Naive thymus-derived CD4-positive, alpha-beta T cell (primary cell): ENCODE measurements around the gene RAB6A. TPM values are rescaled to one million over a fixed set of nuclear protein-coding genes. Genes with fewer than 3 reads are reported as not detected.

Experiments
- ATAC-seq: fragments of 150-1000 bp; cut with Tn5 transposase; 2 replicates; pipeline ENCODE4 v1.10.0; 2021; ENCODE audit warnings: mild to moderate bottlenecking, moderate library complexity
- CTCF ChIA-PET: fragments of 350-600 bp; sonication (Branson Sonifier 250); formaldehyde crosslinking; loops from one replicate; lab custom pipeline; 2021; ENCODE audit warnings: antibody characterized with exemption; lab: Charles Lee
- POLR2A ChIA-PET: fragments of 350-600 bp; sonication (Branson Sonifier 250); formaldehyde crosslinking; loops from one replicate; lab custom pipeline; 2021; ENCODE audit warnings: antibody characterized with exemption, inconsistent platforms; lab: Charles Lee
- DNase-seq, 9 donors: peaks; one replicate each; pipeline versions ENCODE4 v3.0.0 to v3.0.0-alpha.2; 2020 to 2022; ENCODE audit warnings: mixed read lengths in 1 of 9
- H3K27ac ChIP-seq: one replicate; pipeline ENCODE4 v1.7.0; 2013; ENCODE audit warnings: mild to moderate bottlenecking, low read depth, low read length, moderate library complexity
- H3K27me3 ChIP-seq, 2 donors: one replicate each; pipeline ENCODE4 v1.7.0; 2013; ENCODE audit warnings: low read length in 2 of 2, mild to moderate bottlenecking in 2 of 2, moderate library complexity in 2 of 2; ENCODE audit not compliant: control insufficient read depth in 2 of 2, insufficient read depth in 2 of 2
- H3K36me3 ChIP-seq, 3 experiments: 1 replicate in 2 of 3; 2 replicates in 1 of 3; pipeline ENCODE4 v1.7.0; 2013; ENCODE audit warnings: low read length in 3 of 3, mild to moderate bottlenecking in 3 of 3, moderate library complexity in 1 of 3; ENCODE audit not compliant: insufficient read depth in 3 of 3, control insufficient read depth in 2 of 3
- H3K4me1 ChIP-seq, 2 donors: one replicate each; pipeline ENCODE4 v1.7.0; 2013; ENCODE audit warnings: low read length in 2 of 2, mild to moderate bottlenecking in 2 of 2, moderate library complexity in 1 of 2; ENCODE audit not compliant: control insufficient read depth in 2 of 2, insufficient read depth in 2 of 2
- H3K4me3 ChIP-seq: 2 replicates; pipeline ENCODE4 v1.7.0; 2013; ENCODE audit warnings: mild to moderate bottlenecking, low read length
- H3K9me3 ChIP-seq, 3 experiments: 1 replicate in 2 of 3; 2 replicates in 1 of 3; pipeline ENCODE4 v1.7.0; 2013; ENCODE audit warnings: low read length in 3 of 3; ENCODE audit not compliant: control insufficient read depth in 2 of 3
- H3K27ac Mint-ChIP-seq, 9 donors: one replicate each; pipeline ENCODE4 v1.8.0; 2020 to 2022; ENCODE audit warnings: mixed read lengths in 9 of 9, mild to moderate bottlenecking in 8 of 9, moderate library complexity in 5 of 9, inconsistent platforms in 2 of 9
- H3K27me3 Mint-ChIP-seq, 5 donors: one replicate each; pipeline ENCODE4 v1.8.0; 2021 to 2022; ENCODE audit warnings: mixed read lengths in 5 of 5, mild to moderate bottlenecking in 1 of 5
- H3K36me3 Mint-ChIP-seq, 5 donors: one replicate each; pipeline ENCODE4 v1.8.0; 2020 to 2022; ENCODE audit warnings: mixed read lengths in 5 of 5, mild to moderate bottlenecking in 3 of 5, inconsistent platforms in 1 of 5
- H3K4me1 Mint-ChIP-seq, 7 donors: one replicate each; pipeline ENCODE4 v1.8.0; 2020 to 2022; ENCODE audit warnings: mixed read lengths in 7 of 7, mild to moderate bottlenecking in 3 of 7, inconsistent platforms in 1 of 7
- H3K4me3 Mint-ChIP-seq, 10 donors: one replicate each; pipeline ENCODE4 v1.8.0; 2020 to 2022; ENCODE audit warnings: mild to moderate bottlenecking in 10 of 10, mixed read lengths in 10 of 10, moderate library complexity in 6 of 10, inconsistent platforms in 2 of 10
- H3K9me3 Mint-ChIP-seq, 11 donors: one replicate each; pipeline ENCODE4 v1.8.0; 2020 to 2022; ENCODE audit warnings: mixed read lengths in 11 of 11, mild to moderate bottlenecking in 4 of 11, inconsistent platforms in 1 of 11, moderate library complexity in 1 of 11
- intact Hi-C, 2 donors: fragments of 100-400 bp; cut with micrococcal nuclease; formaldehyde crosslinking; loops; one replicate each; pipeline ENCODE4 v1.15.1; 2023
- polyA plus RNA-seq, 2 donors: library from polyadenylated mRNA; unstranded; fragments of 300-500 nt; fragmentation: Illumina TruSeq; gene quantifications; one replicate each; pipeline ENCODE4 v1.2.3, GENCODE V29; 2021
- total RNA-seq, 6 experiments: library from RNA in 5 of 6; stranded (reverse) in 5 of 6; gene quantifications; 1 replicate in 5 of 6; 2 replicates in 1 of 6; pipeline ENCODE4 v1.2.3 and lab custom pipeline; 2021 to 2026

Gene RAB6A
- total and polyA plus RNA-seq, 7 experiments from 2014 or later = 54.9 to 94.5 (median 80.0) TPM

DNA sequence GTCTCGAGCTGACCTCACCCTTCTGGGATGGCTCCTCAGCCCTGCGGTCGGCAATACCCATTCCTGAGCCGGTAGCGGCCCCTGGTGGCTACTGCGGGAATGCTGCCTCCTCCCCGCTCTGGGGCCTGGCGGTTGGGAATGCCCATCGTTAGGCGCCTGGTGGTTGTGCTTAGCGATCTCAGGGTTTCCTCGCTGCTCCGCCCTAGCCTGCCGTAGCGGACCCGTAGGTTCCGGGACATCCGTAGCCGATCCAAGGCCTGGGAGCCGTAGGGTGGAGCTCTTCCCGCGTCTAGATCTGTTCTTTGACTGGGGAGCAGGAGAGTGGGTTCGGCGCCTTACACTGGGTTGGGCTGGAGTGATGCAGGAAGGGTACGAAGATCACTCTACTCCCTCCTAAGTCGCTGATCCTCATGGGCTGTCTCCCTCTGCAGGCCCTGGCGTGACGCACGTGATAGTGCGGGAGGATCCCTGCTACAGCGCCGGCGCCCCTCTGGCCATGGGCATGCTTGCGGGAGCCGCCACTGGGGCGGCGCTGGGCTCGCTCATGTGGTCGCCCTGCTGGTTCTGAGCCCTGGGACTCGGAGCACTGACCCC, 99.7 kb downstream of the RAB6A start:
- H3K36me3 ChIP-seq = peaks cover 0 to 30% (median 4%) of the 10 kb centered on the region in 3 experiments
- peaks cover 5 to 15% of the 10 kb centered on the region in 2 donors for H3K4me1 ChIP-seq
- no peak overlapping the region for H3K4me3 ChIP-seq
- CTCF ChIA-PET = interaction anchor here (0.5 to 5.8 kb wide), 22 partner anchors 8 to 310 kb away, joined by 3 to 190 read pairs (median 4); partner anchors contain the start of genes PLEKHB1 and RAB6A
- POLR2A ChIA-PET = interaction anchor here (0.6 to 2.3 kb wide), 2 partner anchors 36 to 63 kb away, joined by 3 to 20 read pairs; no protein-coding TSS in a partner anchor
- H3K9me3 ChIP-seq = no peaks in the 10 kb centered on the region
- ATAC-seq = peak; percentile 97
- peak overlapping the region in 5 of 10 donors; percentile 29 to 58 (median 36) for H3K4me3 Mint-ChIP-seq
- DNase-seq = peak; percentile 67 to 91 (median 80)
- intact Hi-C loops = loop anchor here (1.0 to 10.0 kb wide), 8 partner anchors 36 to 354 kb away; partner anchors contain the start of genes ARHGEF17 (in 1 of the 2) and RELT (in 1 of the 2)
- H3K4me1 Mint-ChIP-seq = peaks cover 13 to 32% (median 23%) of the 10 kb centered on the region in 7 donors
- no peaks in the 10 kb centered on the region for H3K27me3 Mint-ChIP-seq
- no peak overlapping the region for H3K27ac ChIP-seq
- H3K9me3 Mint-ChIP-seq = no peaks in the 10 kb centered on the region
- H3K27me3 ChIP-seq = no peaks in the 10 kb centered on the region
- peak overlapping the region in 4 of 9 donors; percentile 14 to 41 (median 34) for H3K27ac Mint-ChIP-seq
- H3K36me3 Mint-ChIP-seq = peaks cover 0 to 6% (median under 1%) of the 10 kb centered on the region in 5 donors

DNA sequence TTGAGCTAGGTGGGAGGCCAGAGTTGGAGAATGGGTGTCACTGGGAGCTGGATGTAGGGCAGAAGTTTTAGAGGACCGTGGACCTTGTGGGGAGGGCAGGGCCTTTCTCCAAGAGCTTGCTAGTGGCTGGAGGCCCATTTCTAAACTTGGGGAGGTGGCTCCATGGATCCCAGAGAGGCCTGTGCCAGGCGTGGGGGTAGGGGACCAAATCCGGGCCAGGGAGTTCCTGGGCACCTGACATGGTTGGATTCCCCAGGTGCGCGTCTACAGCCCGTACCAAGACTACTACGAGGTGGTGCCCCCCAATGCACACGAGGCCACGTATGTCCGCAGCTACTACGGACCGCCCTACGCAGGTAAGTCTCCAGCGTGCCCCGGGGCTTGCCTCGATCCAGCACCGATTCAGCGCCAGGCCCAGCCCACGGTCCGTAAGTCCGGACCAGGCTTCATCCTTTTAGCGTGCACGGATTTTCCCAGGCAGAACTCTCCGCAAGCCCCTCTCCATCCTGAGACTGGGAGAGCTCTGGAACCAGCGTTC, 100.3 kb downstream of the RAB6A start:
- H3K27me3 ChIP-seq = no peaks in the 10 kb centered on the region
- peak; percentile 30 for ATAC-seq
- H3K4me3 ChIP-seq = no peak overlapping the region
- ChIA-PET POLR2A (interaction anchor here (0.6 to 2.3 kb wide), 4 partner anchors 12 to 63 kb away, joined by 3 to 20 read pairs (median 4); no protein-coding TSS in a partner anchor), CTCF (interaction anchor here (0.6 to 5.8 kb wide), 20 partner anchors 11 to 310 kb away, joined by 3 to 190 read pairs (median 4); partner anchors contain the start of genes PLEKHB1 and RAB6A)
- no peak overlapping the region for H3K27ac ChIP-seq
- H3K4me1 Mint-ChIP-seq = peaks cover 13 to 32% (median 23%) of the 10 kb centered on the region in 7 donors
- H3K4me3 Mint-ChIP-seq = peak overlapping the region in 6 of 10 donors; percentile 20 to 58 (median 37)
- H3K4me1 ChIP-seq = peaks cover 5 to 15% of the 10 kb centered on the region in 2 donors
- no peaks in the 10 kb centered on the region for H3K9me3 ChIP-seq
- no peaks in the 10 kb centered on the region for H3K9me3 Mint-ChIP-seq
- peaks cover 0 to 9% (median 4%) of the 10 kb centered on the region in 5 donors for H3K36me3 Mint-ChIP-seq
- intact Hi-C loops = loop anchor here (1.0 to 10.0 kb wide), 8 partner anchors 35 to 354 kb away; partner anchors contain the start of genes ARHGEF17 (in 1 of the 2) and RELT (in 1 of the 2)
- H3K27ac Mint-ChIP-seq = peak overlapping the region in 2 of 9 donors; percentile 14 to 57
- peaks cover 0 to 35% (median 4%) of the 10 kb centered on the region in 3 experiments for H3K36me3 ChIP-seq
- no peaks in the 10 kb centered on the region for H3K27me3 Mint-ChIP-seq
- DNase-seq = no peak

DNA sequence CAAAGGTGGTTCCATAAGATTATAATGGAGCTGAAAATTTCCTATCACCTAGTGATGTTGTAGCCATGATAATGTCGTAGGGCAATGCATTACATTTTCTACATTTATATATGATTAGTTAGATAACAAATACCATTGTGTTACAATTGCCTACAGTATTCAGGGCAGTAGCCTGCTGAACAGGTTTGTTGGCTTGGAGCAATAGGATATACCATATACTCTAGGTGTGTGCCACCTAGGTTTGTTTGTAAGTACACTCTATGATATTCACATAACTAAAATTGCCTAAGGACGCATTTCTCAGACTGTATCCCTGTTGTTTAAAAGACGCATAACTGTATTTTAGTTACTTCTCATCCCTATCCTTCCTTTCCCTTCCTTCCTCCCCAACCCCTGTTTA, 100.9 kb downstream of the RAB6A start:
- Histone ChIP-seq H3K36me3 (peaks cover 0 to 42% (median 4%) of the 10 kb centered on the region in 3 experiments), H3K27me3 (no peaks in the 10 kb centered on the region), H3K4me1 (peaks cover 5 to 15% of the 10 kb centered on the region in 2 donors), H3K4me3 (no peak overlapping the region), H3K9me3 (no peaks in the 10 kb centered on the region), H3K27ac (no peak overlapping the region)
- H3K4me3 Mint-ChIP-seq = peak overlapping the region in 3 of 10 donors; percentile 2 to 29 (median 20)
- ATAC-seq (no peak), DNase-seq (no peak)
- no peaks in the 10 kb centered on the region for H3K9me3 Mint-ChIP-seq
- peaks cover 0 to 12% (median 4%) of the 10 kb centered on the region in 5 donors for H3K36me3 Mint-ChIP-seq
- H3K4me1 Mint-ChIP-seq = peaks cover 13 to 32% (median 23%) of the 10 kb centered on the region in 7 donors
- H3K27me3 Mint-ChIP-seq = no peaks in the 10 kb centered on the region
- POLR2A ChIA-PET = interaction anchor here (0.8 to 2.3 kb wide), 3 partner anchors 11 to 39 kb away, joined by 3 to 20 read pairs (median 5); no protein-coding TSS in a partner anchor
- intact Hi-C loops = loop anchor here (2.0 to 10.0 kb wide), 4 partner anchors 185 to 353 kb away; partner anchors contain the start of gene ARHGEF17 (in 1 of the 2)
- CTCF ChIA-PET = interaction anchor here (0.7 to 5.8 kb wide), 16 partner anchors 10 to 309 kb away, joined by 3 to 190 read pairs (median 4); partner anchors contain the start of gene PLEKHB1
- H3K27ac Mint-ChIP-seq = peak overlapping the region in 2 of 9 donors; percentile 14 to 57

DNA sequence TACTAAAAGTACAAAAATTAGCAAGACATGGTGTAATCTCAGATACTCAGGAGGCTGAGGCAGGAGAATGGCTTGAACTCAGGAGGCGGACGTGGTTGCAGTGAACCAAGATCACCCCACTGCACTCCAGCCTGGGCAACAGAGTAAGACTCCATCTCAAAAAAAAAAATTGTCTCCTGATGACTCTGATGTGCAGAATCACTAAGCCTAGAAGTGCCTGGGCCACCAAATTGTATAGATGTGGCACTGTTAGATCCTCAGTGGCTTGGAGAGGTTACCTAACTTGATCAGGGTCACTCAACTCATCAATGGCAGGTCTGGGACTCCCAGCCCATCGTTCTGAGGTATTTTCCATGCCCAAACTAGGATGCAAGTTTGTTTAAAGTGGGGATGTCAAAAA, 103.9 kb downstream of the RAB6A start:
- no peaks in the 10 kb centered on the region for H3K9me3 Mint-ChIP-seq
- CTCF ChIA-PET = interaction anchor here (0.7 to 2.3 kb wide), 2 partner anchors 31 kb away, joined by 3 to 7 read pairs; no protein-coding TSS in a partner anchor
- peaks cover 0 to 17% (median 10%) of the 10 kb centered on the region in 7 donors for H3K4me1 Mint-ChIP-seq
- Histone ChIP-seq H3K27me3 (no peaks in the 10 kb centered on the region), H3K4me1 (peaks cover 5 to 7% of the 10 kb centered on the region in 2 donors), H3K4me3 (no peak overlapping the region), H3K36me3 (peaks cover 0 to 59% (median 3%) of the 10 kb centered on the region in 3 experiments), H3K9me3 (no peaks in the 10 kb centered on the region), H3K27ac (no peak overlapping the region)
- H3K4me3 Mint-ChIP-seq = no peak overlapping the region
- H3K27ac Mint-ChIP-seq = no peak overlapping the region
- ATAC-seq = no peak
- intact Hi-C loops = no loop called here
- H3K36me3 Mint-ChIP-seq = peaks cover 0 to 33% (median 5%) of the 10 kb centered on the region in 5 donors
- DNase-seq = no peak
- POLR2A ChIA-PET = no interaction called here
- no peaks in the 10 kb centered on the region for H3K27me3 Mint-ChIP-seq

DNA sequence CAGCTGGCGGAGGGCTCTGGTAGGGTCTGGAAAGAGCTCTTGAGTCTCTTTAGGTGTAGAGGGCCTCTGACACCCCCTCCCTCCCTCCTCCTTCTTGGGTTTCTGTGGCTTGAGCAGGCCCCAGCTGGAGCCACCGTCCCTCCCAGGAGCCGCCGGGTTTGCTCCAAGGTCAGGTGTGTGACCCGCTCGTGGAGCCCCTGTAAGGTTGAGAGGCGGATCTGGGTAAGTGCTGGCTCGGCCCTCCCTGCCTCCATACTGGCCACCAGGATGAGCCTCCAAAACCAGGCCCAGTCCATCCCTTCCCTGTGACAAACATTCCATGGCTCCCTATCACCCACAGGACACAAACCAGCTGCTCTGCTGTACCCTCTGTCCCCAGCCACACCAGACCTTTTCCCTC, 105.2 kb downstream of the RAB6A start:
- H3K4me1 Mint-ChIP-seq = peaks cover 0 to 10% (median 5%) of the 10 kb centered on the region in 7 donors
- no peaks in the 10 kb centered on the region for H3K9me3 Mint-ChIP-seq
- Histone ChIP-seq H3K27me3 (no peaks in the 10 kb centered on the region), H3K27ac (no peak overlapping the region), H3K4me1 (peaks cover under 1 to 2% of the 10 kb centered on the region in 2 donors), H3K9me3 (no peaks in the 10 kb centered on the region), H3K4me3 (no peak overlapping the region), H3K36me3 (peaks cover 0 to 64% (median 0%) of the 10 kb centered on the region in 3 experiments)
- H3K27ac Mint-ChIP-seq = peak overlapping the region in 4 of 9 donors; percentile 46 to 76 (median 57)
- H3K27me3 Mint-ChIP-seq = no peaks in the 10 kb centered on the region
- intact Hi-C loops = no loop called here
- H3K36me3 Mint-ChIP-seq = peaks cover 0 to 38% (median 4%) of the 10 kb centered on the region in 5 donors
- POLR2A ChIA-PET = no interaction called here
- H3K4me3 Mint-ChIP-seq = no peak overlapping the region
- no peak for DNase-seq
- no peak for ATAC-seq
- CTCF ChIA-PET = interaction anchor here (2.3 kb wide), 1 partner anchor 30 kb away, joined by 7 read pairs; no protein-coding TSS in a partner anchor

DNA sequence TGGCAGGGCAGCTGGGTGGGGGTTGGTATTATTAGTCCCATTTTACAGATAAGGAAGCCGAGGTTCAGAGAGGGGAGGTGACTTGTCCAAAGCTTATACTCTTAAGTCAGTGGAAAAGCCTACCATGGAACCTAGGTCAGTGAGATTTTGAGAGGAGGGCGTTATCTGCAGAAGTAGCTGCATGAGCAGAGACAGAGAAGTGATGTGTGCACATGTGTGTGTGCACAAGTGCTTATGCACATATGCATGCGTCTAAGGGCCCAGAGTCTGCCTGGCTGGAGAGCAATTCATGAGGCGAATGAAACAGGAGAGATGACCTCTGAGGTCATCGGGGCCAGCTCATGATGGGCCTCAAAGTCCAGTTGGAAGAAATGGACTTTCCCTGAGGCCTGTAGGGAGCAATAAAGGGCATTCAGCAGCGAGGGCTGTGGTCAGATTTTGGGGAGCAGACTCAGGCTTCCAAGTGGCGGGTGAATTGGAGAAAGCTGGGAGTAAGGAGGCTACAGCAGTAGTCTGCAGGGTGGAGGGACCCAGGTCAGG, 106.3 kb downstream of the RAB6A start:
- intact Hi-C loops = no loop called here
- Mint-ChIP-seq H3K27ac (peak overlapping the region in 1 of 9 donors; percentile 72), H3K9me3 (no peaks in the 10 kb centered on the region), H3K4me3 (no peak overlapping the region), H3K27me3 (no peaks in the 10 kb centered on the region), H3K36me3 (peaks cover 0 to 46% (median 5%) of the 10 kb centered on the region in 5 donors), H3K4me1 (peaks cover 0 to 12% (median 2%) of the 10 kb centered on the region in 7 donors)
- Histone ChIP-seq H3K9me3 (no peaks in the 10 kb centered on the region), H3K27ac (no peak overlapping the region), H3K4me1 (no peaks in the 10 kb centered on the region), H3K36me3 (peaks cover 0 to 73% (median 0%) of the 10 kb centered on the region in 3 experiments), H3K4me3 (no peak overlapping the region), H3K27me3 (no peaks in the 10 kb centered on the region)
- DNase-seq (no peak), ATAC-seq (no peak)
- ChIA-PET POLR2A (no interaction called here), CTCF (interaction anchor here (1.4 to 2.3 kb wide), 3 partner anchors 8 to 29 kb away, joined by 3 to 7 read pairs (median 5); no protein-coding TSS in a partner anchor)
